Stimulated activated memory B cell treated with anti-CD40 and anti-IgM and Interleukin-4, amounts not matched to agents 10 μg/mL and 1 μg/mL and 100 μg/mL, for 72 hours (primary cell): ENCODE measurements around the gene ACACA.

Experiments used
- ATAC-seq: fragments of 150-1000 bp; cut with Tn5 transposase; 2 replicates; pipeline ENCODE4 v1.10.0; 2021
- H3K27ac Mint-ChIP-seq: one replicate; pipeline ENCODE4 v1.8.0; 2022; ENCODE audit warnings: mild to moderate bottlenecking, mixed read lengths
- H3K27me3 Mint-ChIP-seq: one replicate; pipeline ENCODE4 v1.8.0; 2022; ENCODE audit warnings: mixed read lengths
- H3K36me3 Mint-ChIP-seq: one replicate; pipeline ENCODE4 v1.8.0; 2022; ENCODE audit warnings: mixed read lengths
- H3K4me1 Mint-ChIP-seq: one replicate; pipeline ENCODE4 v1.8.0; 2022; ENCODE audit warnings: mixed read lengths
- H3K4me3 Mint-ChIP-seq: one replicate; pipeline ENCODE4 v1.8.0; 2022; ENCODE audit warnings: mild to moderate bottlenecking, moderate library complexity, mixed read lengths
- H3K9me3 Mint-ChIP-seq: one replicate; pipeline ENCODE4 v1.8.0; 2022; ENCODE audit warnings: mixed read lengths

Gene ACACA

GRCh38 chr17:37052450-37052849, 354.2 kb downstream of the ACACA start:
- no peak overlapping the region for H3K27ac Mint-ChIP-seq
- H3K4me1 Mint-ChIP-seq, result peaks cover 8% of the 10 kb centered on the region
- no peaks in the 10 kb centered on the region for H3K9me3 Mint-ChIP-seq
- no peak overlapping the region for H3K4me3 Mint-ChIP-seq
- no peak for ATAC-seq
- H3K36me3 Mint-ChIP-seq, result peaks cover 60% of the 10 kb centered on the region
- no peaks in the 10 kb centered on the region for H3K27me3 Mint-ChIP-seq

- ATAC-seq, result no peak
- peaks cover 9% of the 10 kb centered on the region for H3K4me1 Mint-ChIP-seq
- no peaks in the 10 kb centered on the region for H3K9me3 Mint-ChIP-seq
- H3K36me3 Mint-ChIP-seq, result peaks cover 57% of the 10 kb centered on the region
- no peaks in the 10 kb centered on the region for H3K27me3 Mint-ChIP-seq
- H3K4me3 Mint-ChIP-seq, result no peak overlapping the region
- no peak overlapping the region for H3K27ac Mint-ChIP-seq
Observed at GRCh38 chr17:37051833-37052232, 354.8 kb downstream of the ACACA start.

- H3K4me3 Mint-ChIP-seq, result no peak overlapping the region
- H3K27ac Mint-ChIP-seq, result no peak overlapping the region
- no peak for ATAC-seq
- peaks cover 9% of the 10 kb centered on the region for H3K4me1 Mint-ChIP-seq
- H3K36me3 Mint-ChIP-seq, result peaks cover 53% of the 10 kb centered on the region
- H3K27me3 Mint-ChIP-seq, result no peaks in the 10 kb centered on the region
- H3K9me3 Mint-ChIP-seq, result no peaks in the 10 kb centered on the region
Observed at GRCh38 chr17:37051381-37051780, 355.3 kb downstream of the ACACA start.

GRCh38 chr17:37050920-37051319, 355.7 kb downstream of the ACACA start:
- no peaks in the 10 kb centered on the region for H3K9me3 Mint-ChIP-seq
- H3K27me3 Mint-ChIP-seq, result no peaks in the 10 kb centered on the region
- no peak overlapping the region for H3K27ac Mint-ChIP-seq
- H3K4me3 Mint-ChIP-seq, result no peak overlapping the region
- peaks cover 49% of the 10 kb centered on the region for H3K36me3 Mint-ChIP-seq
- H3K4me1 Mint-ChIP-seq, result peaks cover 12% of the 10 kb centered on the region
- ATAC-seq, result no peak

- Mint-ChIP-seq H3K27ac (no peak overlapping the region), H3K36me3 (peaks cover 32% of the 10 kb centered on the region), H3K4me3 (no peak overlapping the region), H3K27me3 (no peaks in the 10 kb centered on the region), H3K4me1 (peaks cover 31% of the 10 kb centered on the region), H3K9me3 (no peaks in the 10 kb centered on the region)
- no peak for ATAC-seq
Observed at GRCh38 chr17:37048811-37049210, 357.8 kb downstream of the ACACA start.

GRCh38 chr17:37047631-37048104, 359.0 kb downstream of the ACACA start:
- Mint-ChIP-seq H3K9me3 (no peaks in the 10 kb centered on the region), H3K4me3 (no peak overlapping the region), H3K27me3 (no peaks in the 10 kb centered on the region), H3K36me3 (peaks cover 38% of the 10 kb centered on the region), H3K27ac (peak overlapping the region; percentile 67), H3K4me1 (peaks cover 31% of the 10 kb centered on the region)
- peak; percentile 67 for ATAC-seq

GRCh38 chr17:37045351-37045922, 361.2 kb downstream of the ACACA start:
- ATAC-seq, result no peak
- peak overlapping the region; percentile 1 for H3K27ac Mint-ChIP-seq
- H3K4me3 Mint-ChIP-seq, result no peak overlapping the region
- peaks cover 25% of the 10 kb centered on the region for H3K36me3 Mint-ChIP-seq
- no peaks in the 10 kb centered on the region for H3K27me3 Mint-ChIP-seq
- H3K9me3 Mint-ChIP-seq, result no peaks in the 10 kb centered on the region
- peaks cover 31% of the 10 kb centered on the region for H3K4me1 Mint-ChIP-seq

GRCh38 chr17:37043201-37043600, 363.4 kb downstream of the ACACA start:
- peaks cover 31% of the 10 kb centered on the region for H3K4me1 Mint-ChIP-seq
- H3K27ac Mint-ChIP-seq, result no peak overlapping the region
- ATAC-seq, result no peak
- H3K9me3 Mint-ChIP-seq, result no peaks in the 10 kb centered on the region
- H3K27me3 Mint-ChIP-seq, result no peaks in the 10 kb centered on the region
- H3K36me3 Mint-ChIP-seq, result peaks cover 21% of the 10 kb centered on the region
- no peak overlapping the region for H3K4me3 Mint-ChIP-seq

- H3K27me3 Mint-ChIP-seq, result no peaks in the 10 kb centered on the region
- no peak for ATAC-seq
Observed at GRCh38 chr17:37041932-37042331, 364.7 kb downstream of the ACACA start.

GRCh38 chr17:37039269-37039668, 367.4 kb downstream of the ACACA start:
- Mint-ChIP-seq H3K4me3 (no peak overlapping the region), H3K4me1 (peaks cover 5% of the 10 kb centered on the region), H3K27ac (no peak overlapping the region), H3K27me3 (no peaks in the 10 kb centered on the region), H3K36me3 (peaks cover 34% of the 10 kb centered on the region), H3K9me3 (no peaks in the 10 kb centered on the region)
- no peak for ATAC-seq

More at GRCh38 chr17:37041932-37042331, 364.7 kb downstream of the ACACA start:
- Mint-ChIP-seq H3K9me3 (no peaks in the 10 kb centered on the region), H3K36me3 (peaks cover 24% of the 10 kb centered on the region), H3K4me3 (no peak overlapping the region), H3K27ac (no peak overlapping the region), H3K4me1 (peaks cover 23% of the 10 kb centered on the region)

GRCh38 chr17:37037590-37038155, 369.0 kb downstream of the ACACA start:
- H3K4me1 Mint-ChIP-seq, result no peaks in the 10 kb centered on the region
- ATAC-seq, result no peak

More at GRCh38 chr17:37037590-37038155, 369.0 kb downstream of the ACACA start:
- Mint-ChIP-seq H3K36me3 (peaks cover 39% of the 10 kb centered on the region), H3K27me3 (no peaks in the 10 kb centered on the region), H3K4me3 (no peak overlapping the region), H3K9me3 (no peaks in the 10 kb centered on the region), H3K27ac (no peak overlapping the region)
